Testis (tissue), 2 donors: ENCODE data around the gene NLGN1.

Experiments
- POLR2A ChIP-seq: fragments of 450-650 bp; IDR thresholded peaks from one replicate; pipeline ENCODE4 v1.6.1; 2017; ENCODE audit warnings: antibody characterized with exemption, mild to moderate bottlenecking, moderate library complexity
- TF ChIP-seq, protein P1 (sequence below), 3 experiments: fragments of 450-650 bp in 2 of 3; fragments of 200-600 bp in 1 of 3; sonication (generic) in 1 of 3; IDR thresholded peaks; one replicate each; pipeline ENCODE4 v1.5.1; 2016 to 2019; ENCODE audit warnings: antibody characterized with exemption in 3 of 3, mild to moderate bottlenecking in 2 of 3, moderate library complexity in 1 of 3

DNA sequence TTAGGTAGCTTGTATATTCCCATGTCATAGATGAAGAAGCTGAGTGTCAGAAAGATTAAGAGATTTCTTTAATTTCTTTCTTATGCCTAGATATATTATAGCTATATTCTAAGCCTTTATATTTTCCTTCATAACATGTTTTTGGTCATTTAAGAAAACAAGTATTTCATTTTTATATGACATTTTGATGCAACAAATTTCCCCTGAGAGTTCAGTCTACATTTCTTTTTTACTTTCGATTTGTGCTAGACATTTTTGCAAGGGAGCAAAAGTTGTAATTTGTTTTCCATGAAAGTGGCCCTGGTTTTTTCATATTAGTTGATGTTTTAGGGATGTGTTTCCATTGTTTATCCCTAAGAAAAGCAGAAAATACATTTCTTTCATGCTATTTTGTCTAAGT is 344.9 kb downstream of the NLGN1 start:
- TF ChIP-seq, protein P1, sequence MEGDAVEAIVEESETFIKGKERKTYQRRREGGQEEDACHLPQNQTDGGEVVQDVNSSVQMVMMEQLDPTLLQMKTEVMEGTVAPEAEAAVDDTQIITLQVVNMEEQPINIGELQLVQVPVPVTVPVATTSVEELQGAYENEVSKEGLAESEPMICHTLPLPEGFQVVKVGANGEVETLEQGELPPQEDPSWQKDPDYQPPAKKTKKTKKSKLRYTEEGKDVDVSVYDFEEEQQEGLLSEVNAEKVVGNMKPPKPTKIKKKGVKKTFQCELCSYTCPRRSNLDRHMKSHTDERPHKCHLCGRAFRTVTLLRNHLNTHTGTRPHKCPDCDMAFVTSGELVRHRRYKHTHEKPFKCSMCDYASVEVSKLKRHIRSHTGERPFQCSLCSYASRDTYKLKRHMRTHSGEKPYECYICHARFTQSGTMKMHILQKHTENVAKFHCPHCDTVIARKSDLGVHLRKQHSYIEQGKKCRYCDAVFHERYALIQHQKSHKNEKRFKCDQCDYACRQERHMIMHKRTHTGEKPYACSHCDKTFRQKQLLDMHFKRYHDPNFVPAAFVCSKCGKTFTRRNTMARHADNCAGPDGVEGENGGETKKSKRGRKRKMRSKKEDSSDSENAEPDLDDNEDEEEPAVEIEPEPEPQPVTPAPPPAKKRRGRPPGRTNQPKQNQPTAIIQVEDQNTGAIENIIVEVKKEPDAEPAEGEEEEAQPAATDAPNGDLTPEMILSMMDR (IDR thresholded peaks at IDR 0.05): no peak
- no peak for TF ChIP-seq POLR2A
